HG02763 (cell line): ENCODE measurements around the gene ERMN.
"Not testable (repeated sequence)": the region's sequence is repeated elsewhere in the genome, so short reads cannot be mapped to it uniquely, and the experiment has no call there.

Experiments used
- ATAC-seq: cut with Tn5 transposase; IDR thresholded peaks from one replicate; pipeline ENCODE4 v1.9.1; 2021; ENCODE audit warnings: mild to moderate bottlenecking, moderate library complexity; ENCODE audit not compliant: unreplicated experiment

Gene ERMN

GRCh38 chr2:157325786-157326185, at the start of gene ERMN:
Gene ERMN, minus strand, starts transcription at chr2:157325824. Its CDS starts 182 bp downstream, at chr2:157325642.
- no peak for ATAC-seq

- no peak for ATAC-seq
Measured at GRCh38 chr2:157375384-157375783, 49.8 kb upstream of the ERMN start.

- not testable (repeated sequence) for ATAC-seq
Measured at GRCh38 chr2:157368508-157368907, 42.9 kb upstream of the ERMN start.

GRCh38 chr2:157367704-157368103, 42.1 kb upstream of the ERMN start:
- ATAC-seq: no peak

GRCh38 chr2:157364257-157364974, 38.8 kb upstream of the ERMN start:
- ATAC-seq: peak; percentile 86

- peak; percentile 41 for ATAC-seq
Measured at GRCh38 chr2:157363612-157364101, 38.0 kb upstream of the ERMN start.

- no peak for ATAC-seq
Measured at GRCh38 chr2:157362627-157363026, 37.0 kb upstream of the ERMN start.

- ATAC-seq: no peak
Measured at GRCh38 chr2:157361526-157361925, 35.9 kb upstream of the ERMN start.

- ATAC-seq: no peak
Measured at GRCh38 chr2:157359628-157360027, 34.0 kb upstream of the ERMN start.

GRCh38 chr2:157355618-157356017, 30.0 kb upstream of the ERMN start:
- no peak for ATAC-seq

- no peak for ATAC-seq
Measured at GRCh38 chr2:157349949-157350515, 24.4 kb upstream of the ERMN start.

- ATAC-seq: no peak
Measured at GRCh38 chr2:157348291-157348921, 22.8 kb upstream of the ERMN start.

GRCh38 chr2:157345647-157346389, 20.2 kb upstream of the ERMN start:
- ATAC-seq: no peak

- ATAC-seq: not testable (repeated sequence)
Measured at GRCh38 chr2:157341381-157341780, 15.8 kb upstream of the ERMN start.

GRCh38 chr2:157339965-157340655, 14.5 kb upstream of the ERMN start:
- ATAC-seq: no peak

GRCh38 chr2:157337978-157338377, 12.4 kb upstream of the ERMN start:
- no peak for ATAC-seq

- peak; percentile 57 for ATAC-seq
Measured at GRCh38 chr2:157336137-157337010, 10.8 kb upstream of the ERMN start.

GRCh38 chr2:157334797-157335196, 9.2 kb upstream of the ERMN start:
- no peak for ATAC-seq

GRCh38 chr2:157334335-157334734, 8.7 kb upstream of the ERMN start:
- ATAC-seq: no peak
